Fibroblast of skin of left biceps (primary cell): ENCODE measurements around the gene N4BP2.
"Not testable (repeated sequence)": the region's sequence is repeated elsewhere in the genome, so short reads cannot be mapped to it uniquely, and the experiment has no call there.

Experiments used
- DNase-seq, 2 experiments: peaks; one replicate each; pipeline ENCODE4 v3.0.0-alpha.2; 2013; ENCODE audit warnings: low read depth in 2 of 2

N4BP2 gene

GRCh38 chr4:40087799-40088366 is 31.2 kb downstream of the N4BP2 start:
- no peak for DNase-seq

DNA sequence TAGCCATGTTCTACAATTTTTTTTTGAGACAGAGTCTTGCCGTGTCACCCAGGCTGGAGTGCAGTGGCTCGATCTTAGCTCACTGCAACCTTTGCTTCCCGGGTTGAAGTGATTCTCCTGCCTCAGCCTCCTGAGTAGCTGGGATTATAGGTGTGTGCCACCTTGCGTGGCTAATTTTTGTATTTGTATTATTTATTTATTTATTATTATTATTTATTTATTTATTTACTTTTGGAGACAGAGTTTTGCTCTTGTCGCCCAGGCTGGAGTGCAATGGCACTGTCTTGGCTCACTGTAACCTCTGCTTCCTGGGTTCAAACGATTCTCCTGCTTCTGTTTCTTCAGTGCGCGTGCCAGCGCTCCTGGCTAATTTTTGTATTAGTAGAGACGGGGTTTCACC is 36.8 kb downstream of the N4BP2 start:
- not testable (repeated sequence) for DNase-seq

DNA sequence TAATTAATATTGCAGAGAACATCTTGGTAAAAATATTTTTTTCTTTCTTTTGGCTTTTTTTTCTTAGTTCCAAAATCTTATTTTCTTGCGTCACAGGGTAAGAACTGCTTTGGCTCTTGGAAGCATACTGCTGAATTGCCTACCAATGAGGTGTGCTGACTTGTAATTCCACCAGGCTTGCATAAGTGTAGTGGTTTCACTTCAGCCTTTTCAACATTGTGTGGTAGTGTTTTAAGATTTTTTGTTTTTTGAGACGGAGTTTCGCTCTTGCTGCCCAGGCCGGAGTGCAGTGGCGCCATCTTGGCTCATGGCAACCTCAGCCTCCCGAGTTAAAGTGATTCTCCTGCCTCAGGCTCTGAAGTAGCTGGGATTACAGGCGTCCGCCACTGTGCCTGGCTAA is 42.4 kb downstream of the N4BP2 start:
- DNase-seq: no peak

- DNase-seq: not testable (repeated sequence)
Measured at GRCh38 chr4:40107150-40107549, 50.5 kb downstream of the N4BP2 start.

GRCh38 chr4:40112027-40112792 is 55.6 kb downstream of the N4BP2 start:
- DNase-seq: no peak

DNA sequence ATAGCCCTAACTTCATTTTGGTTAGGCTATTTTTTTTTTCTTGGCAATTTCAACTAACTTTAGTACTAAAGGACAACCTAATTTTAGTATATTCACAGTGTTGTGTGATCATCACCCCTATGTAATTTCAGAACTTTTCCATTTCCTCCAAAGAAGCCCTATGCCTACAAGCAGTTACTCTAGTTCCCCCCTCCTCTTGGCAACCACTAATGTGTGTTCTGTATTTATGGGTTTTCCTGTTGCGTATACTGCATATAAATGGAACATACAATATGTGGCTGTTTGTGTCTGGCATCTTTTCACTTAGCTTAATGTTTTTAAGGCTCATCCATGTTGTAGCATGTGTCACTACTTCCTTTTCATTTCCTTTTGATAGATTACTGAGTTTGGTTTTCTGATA is 57.6 kb downstream of the N4BP2 start:
- DNase-seq: no peak

DNA sequence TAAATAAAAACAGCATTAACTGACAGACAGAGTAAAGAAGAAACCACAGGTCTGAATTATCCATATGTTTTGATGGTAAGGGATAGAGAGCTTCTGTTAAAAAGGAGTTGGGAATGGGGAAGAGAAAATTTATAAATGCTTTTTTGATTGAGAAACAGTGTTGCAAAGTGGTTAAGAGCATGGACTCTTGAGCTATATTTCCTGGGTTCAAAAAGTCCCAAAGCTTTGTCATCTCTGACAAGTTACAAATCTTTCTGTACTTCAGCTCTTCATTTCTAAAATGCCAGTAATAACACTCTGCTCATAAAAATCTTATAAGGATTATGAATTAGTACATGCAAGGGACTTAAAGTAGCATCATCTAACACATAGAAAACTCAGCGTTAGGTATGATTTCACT is 62.2 kb downstream of the N4BP2 start:
- no peak for DNase-seq

DNA sequence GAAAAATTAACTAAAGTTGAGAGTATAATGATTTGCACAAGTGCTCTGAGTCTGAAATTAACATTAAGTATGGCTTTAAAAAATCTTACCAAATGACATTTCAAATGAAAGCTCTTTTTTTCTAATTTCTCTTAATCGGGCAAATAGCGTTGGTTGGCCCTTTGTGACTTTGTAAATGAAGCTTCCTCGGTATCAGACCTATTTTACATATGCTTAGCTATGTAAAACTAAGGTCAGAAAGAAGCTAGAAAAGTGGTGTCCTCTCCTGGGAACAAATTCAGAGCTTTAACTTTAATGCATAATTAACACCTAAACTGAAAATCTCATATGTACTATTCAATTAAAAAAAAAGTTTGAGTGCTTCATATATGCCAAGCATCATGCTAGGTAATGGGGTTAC is 62.7 kb downstream of the N4BP2 start:
- no peak for DNase-seq

- DNase-seq: peak; percentile 17 to 24
Measured at GRCh38 chr4:40121515-40121914, 64.9 kb downstream of the N4BP2 start.

- DNase-seq: no peak
Measured at GRCh38 chr4:40122941-40123340, 66.3 kb downstream of the N4BP2 start.

GRCh38 chr4:40124690-40125089 is 68.0 kb downstream of the N4BP2 start:
- no peak for DNase-seq

DNA sequence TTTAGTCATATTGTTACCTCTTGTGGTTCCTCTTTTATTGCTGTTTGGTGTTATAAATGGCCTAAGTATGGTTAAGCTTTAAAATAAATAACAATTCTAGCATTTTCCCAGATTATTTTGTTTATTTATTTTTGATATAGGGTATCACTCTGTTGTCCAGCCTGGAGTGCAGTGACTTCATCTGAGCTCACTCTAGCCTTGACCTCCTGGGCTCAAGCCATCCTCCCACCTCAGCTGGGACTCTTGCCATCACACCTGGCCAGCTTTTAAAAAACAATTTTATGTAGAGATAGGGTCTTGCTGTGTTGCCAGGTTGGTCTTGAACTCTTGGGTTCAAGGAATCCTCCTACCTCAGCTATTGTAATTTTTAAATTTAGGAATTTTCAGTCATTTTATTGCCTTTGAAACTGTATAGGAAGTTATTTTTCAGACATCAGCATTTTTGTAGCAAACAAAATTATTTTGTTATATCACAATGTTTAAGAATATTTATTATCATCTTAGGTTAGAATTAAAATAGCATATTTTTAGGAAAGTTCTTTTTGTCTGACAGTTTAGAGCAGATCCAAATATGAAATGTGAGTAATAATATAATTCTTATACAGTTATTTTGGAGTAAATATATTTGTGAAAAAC is 73.9 kb downstream of the N4BP2 start:
- no peak for DNase-seq

DNA sequence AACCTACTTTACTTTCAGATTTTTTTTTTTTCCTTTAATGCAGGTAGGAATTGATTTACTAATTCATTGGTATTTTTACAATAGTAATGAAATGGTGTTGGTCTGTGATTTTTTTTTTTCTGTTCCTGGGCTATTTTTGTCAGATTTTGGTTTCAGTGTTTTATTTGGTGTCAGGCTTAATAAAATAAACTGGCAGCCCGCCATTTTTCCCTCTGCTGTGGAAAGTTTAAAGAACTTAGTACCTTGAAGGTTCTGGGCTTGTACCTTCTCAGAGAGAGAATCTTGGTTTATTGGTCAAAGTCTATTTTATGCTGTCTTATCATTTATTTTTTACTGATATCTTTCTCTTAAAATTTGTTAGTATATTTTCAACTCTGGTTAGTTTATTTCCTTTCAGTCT is 76.2 kb downstream of the N4BP2 start:
- no peak for DNase-seq

DNA sequence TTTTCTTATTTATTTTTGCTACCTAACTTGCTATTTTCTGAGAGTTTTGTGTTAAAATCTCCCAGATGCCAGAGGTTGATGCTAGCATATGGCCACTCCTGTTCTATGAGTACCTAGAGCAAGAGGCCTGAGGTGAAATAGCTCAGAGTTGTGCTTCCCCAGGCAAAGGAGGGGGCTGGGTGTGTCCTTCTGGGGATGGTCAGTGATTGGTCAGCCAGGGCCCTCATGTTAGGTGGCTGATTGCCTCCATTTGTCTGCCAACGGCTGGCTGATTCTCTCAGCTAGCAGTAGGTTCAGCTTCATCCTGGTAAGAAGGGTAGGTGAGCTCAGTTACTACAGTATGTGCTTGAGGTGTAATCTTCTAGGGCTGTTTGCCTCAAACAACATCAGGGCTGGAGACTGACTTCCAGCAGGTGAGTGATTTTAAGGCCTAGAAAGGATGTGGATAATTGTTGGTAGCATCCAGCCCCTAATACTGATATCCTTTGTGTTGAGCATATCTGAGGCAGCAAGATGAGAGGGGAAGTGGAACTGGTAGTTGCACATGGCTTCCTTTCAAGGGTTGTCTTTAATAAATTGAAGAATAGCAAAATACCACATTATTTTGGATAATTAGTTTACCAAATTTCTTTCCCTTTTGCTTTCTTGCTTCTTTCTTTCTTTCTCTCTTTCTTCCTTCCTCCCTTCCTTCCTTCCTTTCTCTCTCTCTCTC is 77.7 kb downstream of the N4BP2 start:
- no peak for DNase-seq

DNA sequence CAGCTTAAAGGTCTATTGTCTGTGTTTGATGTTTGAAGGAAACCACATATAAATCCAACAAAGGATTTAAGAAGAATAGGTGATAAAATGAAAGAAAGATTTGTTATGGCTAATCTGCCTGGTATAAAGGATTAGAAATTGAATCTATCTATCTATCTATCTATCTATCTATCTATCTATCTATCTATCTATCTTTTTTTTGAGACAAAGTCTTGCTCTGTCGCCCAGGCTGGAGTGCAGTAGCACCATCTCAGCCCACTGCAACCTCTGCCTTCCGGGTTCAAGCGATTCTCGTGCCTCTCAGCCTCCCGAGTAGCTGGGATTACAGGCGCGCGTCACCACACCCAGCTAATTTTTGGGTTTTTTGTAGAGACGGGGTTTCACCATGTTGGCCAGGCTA is 79.6 kb downstream of the N4BP2 start:
- DNase-seq: not testable (repeated sequence)

DNA sequence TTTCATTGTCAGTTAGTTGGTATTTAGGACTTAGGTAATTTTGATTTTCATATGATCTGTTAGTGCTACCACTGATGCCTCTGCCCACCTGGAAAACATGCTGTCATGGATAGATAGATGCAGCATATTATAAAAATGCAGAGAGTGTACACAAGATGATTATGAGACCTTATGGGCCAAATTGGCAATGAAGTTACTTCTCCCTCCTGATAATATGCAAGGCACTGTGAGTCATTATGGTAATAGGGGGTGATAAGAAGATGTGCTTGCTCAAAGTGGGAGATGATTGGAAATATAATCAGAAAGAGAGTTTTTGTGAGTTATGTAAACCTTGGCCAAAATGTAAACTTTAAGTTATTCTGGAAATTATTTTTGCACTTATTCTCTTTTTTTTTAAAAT is 83.5 kb downstream of the N4BP2 start:
- DNase-seq: no peak

DNA sequence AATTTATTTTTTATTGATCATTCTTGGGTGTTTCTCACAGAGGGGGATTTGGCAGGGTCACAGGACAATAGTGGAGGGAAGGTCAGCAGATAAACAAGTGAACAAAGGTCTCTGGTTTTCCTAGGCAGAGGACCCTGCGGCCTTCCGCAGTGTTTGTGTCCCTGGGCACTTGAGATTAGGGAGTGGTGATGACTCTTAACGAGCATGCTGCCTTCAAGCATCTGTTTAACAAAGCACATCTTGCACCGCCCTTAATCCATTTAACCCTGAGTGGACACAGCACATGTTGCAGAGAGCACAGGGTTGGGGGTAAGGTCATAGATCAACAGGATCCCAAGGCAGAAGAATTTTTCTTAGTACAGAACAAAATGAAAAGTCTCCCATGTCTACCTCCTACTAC is 83.9 kb downstream of the N4BP2 start:
- not testable (repeated sequence) for DNase-seq

DNA sequence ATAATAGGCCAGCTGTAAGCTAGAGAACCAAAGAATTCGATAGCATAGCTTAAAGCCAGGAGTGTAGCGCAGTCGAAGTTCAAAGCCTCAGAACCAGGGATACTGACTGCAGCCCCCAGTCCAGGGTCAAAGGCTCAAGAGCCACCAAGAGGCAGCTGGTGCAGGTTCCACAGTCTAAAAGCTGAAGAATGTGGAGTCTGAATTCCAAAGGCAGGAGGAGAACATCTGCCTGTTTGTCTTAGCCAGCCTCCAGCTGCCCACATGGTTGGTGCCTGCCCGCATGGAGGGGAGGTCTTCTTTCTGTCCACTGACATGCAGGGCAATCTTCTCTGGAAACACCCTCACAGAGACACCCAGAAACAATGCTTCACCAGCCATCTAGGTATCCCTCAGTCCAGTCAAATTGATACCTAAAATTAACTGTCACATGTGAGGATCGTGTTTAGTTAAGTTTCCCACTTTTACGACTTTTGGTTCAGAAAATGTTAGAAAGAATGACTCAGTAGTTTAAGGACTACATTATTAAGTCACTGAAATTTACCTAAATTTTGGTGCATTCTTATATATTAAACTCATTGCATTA is 87.4 kb downstream of the N4BP2 start:
- DNase-seq: no peak

- no peak for DNase-seq
Measured at GRCh38 chr4:40144716-40145115, 88.1 kb downstream of the N4BP2 start.

DNA sequence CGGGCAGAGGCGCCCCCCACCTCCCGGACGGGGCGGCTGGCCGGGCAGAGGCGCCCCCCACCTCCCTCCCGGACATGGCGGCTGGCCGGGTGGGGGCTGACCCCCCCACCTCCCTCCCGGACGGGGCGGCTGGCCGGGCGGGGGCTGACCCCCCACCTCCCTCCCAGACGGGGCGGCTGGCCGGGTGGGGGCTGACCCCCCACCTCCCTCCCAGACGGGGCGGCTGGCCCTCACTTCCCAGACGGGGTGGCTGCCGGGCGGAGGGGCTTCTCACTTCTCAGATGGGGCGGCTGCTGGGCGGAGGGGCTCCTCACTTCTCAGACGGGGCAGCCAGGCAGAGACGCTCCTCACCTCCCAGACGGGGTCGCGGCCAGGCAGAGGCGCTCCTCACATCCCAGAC is 90.8 kb downstream of the N4BP2 start:
- DNase-seq: not testable (repeated sequence)

GRCh38 chr4:40149960-40150385 is 93.3 kb downstream of the N4BP2 start:
- DNase-seq: peak; percentile 21 to 32

DNA sequence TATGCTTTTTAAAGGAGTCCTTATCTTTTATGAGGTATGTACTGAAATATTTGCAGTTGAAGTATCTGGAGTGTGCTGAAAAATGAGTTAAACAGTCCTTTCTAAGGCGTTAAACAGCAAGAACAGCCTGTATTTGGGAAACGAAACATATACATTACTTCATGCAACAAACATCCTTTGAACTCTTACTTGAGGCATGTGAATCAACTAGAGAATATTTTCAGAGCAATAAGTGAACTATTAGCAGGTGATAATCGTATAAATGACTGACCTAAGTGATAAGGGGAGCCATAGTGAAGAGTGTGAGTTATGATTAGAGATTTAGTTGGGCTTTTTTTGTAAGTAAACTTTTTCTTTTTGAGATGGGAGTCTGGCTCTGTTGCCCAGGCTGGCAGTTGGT is 94.3 kb downstream of the N4BP2 start:
- no peak for DNase-seq
